Measurements from ENCODE around the gene TEX29.

The TEX29 gene

DNA sequence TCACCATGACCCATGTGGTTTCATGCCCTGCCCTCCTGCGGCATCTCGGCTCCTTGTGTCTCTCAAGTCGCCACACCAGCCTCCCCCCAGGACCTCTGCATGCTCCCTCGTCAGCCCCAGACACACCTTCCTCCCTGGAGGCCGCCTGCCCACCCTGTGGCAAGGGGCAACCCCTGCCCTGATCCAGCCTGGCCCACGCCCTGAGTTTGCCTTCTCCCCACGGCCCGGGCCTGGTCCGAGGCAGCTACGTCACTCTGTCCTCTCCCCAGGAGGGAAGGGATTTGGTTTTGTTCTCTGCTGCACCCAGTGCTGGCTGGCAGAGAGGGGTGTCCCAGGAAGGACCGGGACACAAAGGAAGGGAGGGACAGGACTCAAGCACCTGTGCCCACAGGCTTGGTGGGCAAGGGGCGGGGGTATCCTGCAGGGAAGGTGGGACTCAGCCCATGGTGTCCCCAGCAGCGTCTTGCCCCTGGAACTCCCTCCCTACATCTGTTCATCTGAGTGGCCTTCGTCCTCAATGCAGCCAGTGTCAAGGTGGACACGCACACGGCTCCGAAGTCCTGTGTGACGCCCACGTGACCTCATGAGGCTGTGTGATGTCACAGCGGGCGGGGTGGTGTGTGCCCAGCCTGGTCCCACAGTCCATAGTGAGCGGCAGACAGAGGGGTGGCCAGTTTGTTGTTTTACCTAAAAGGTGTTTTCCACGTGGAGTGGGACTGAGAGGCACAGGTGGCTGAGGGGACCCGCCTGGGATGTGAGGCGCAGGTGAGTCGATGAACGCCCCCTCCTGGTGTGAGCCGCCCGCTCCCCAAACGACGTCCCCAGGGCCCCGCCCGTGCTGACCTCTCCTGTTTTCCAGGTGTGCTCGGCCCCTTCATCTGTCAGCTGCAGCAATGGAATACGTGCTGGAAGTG is at the start of gene TEX29:
TSS of gene TEX29 (plus strand) at position 645 of the 914 bp plus-strand sequence. CDS start at position 894, 249 bp downstream.
- no peak within 1 kb of the TSS for H3K9ac ChIP-seq
- no peak within 1 kb of the TSS for H3K4me3 ChIP-seq
- H3K9me3 ChIP-seq, result no peaks in the 10 kb centered on the region
- H4K20me1 ChIP-seq, result no peaks in the 10 kb centered on the region
- peaks cover 34% of the 10 kb centered on the region for H3K4me1 ChIP-seq
- no peak within 1 kb of the TSS for H3K4me2 ChIP-seq
- H3K27me3 ChIP-seq, result no peaks in the 10 kb centered on the region
- H3K27ac ChIP-seq, result no peak within 1 kb of the TSS
- no peak for TF ChIP-seq Cebpa-rat (IDR thresholded peaks at IDR 0.05)
- peaks cover 18% of the 10 kb centered on the region; the same call in 1 of the 2 replicates for H3K36me3 ChIP-seq

DNA sequence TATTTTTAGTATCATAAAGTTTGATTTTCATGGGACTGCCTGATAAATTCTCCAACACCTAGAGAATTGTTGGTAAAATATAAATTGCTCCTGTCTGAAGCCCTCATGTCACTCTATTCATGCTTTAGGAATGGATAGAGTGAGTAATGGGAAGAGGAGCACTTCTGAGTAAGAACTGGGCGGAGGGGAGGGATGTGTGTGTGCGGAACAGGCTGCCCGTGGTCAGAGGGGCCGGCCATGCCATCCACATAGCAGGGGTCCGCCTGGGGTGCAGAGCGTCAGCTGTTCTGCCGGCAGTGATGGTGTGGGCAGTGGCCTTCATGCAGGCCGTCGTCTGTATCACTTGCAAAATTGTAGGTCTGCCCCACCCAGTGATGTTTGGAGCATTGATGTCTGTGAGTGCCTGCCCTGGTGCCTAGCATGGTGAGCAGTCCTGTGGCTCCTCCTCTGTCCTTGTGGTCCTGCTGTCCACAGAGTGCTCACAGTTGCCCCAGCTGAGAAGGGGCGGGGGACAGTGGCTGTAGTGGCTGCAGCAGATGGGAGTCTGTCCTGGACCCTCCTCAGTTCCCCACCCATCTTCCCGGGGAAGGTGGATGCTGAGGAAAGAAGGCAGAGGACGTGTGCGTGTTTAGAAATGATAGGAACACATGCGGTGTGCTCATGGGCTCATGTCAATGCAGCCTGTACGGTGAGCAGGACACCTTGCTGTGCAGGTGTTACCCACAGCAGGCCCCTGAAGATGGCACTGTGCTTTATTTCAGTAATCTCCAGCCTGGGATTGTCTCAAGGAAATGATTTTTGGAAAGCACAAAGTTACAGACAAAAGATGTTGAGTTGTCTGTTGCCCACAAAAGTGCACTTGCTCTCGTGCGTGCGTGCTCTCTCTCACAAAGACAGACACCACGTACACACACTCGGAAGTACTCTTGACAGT is 49.4 kb upstream of the TEX29 start:
- Histone ChIP-seq H3K36me3 (peaks cover 100% of the 10 kb centered on the region), H4K20me1 (peaks cover 99% of the 10 kb centered on the region), H3K4me2 (no peak overlapping the region), H3K27me3 (no peaks in the 10 kb centered on the region), H3K9ac (no peak overlapping the region), H3K4me1 (no peaks in the 10 kb centered on the region), H3K4me3 (no peak overlapping the region), H3K27ac (no peak overlapping the region), H3K9me3 (no peaks in the 10 kb centered on the region)
- no peak for TF ChIP-seq Cebpa-rat (IDR thresholded peaks at IDR 0.05)

GRCh38 chr13:111272117-111272516 is 48.3 kb upstream of the TEX29 start:
- Histone ChIP-seq H3K36me3 (peaks cover 100% of the 10 kb centered on the region), H3K9ac (no peak overlapping the region), H3K9me3 (no peaks in the 10 kb centered on the region), H3K4me3 (no peak overlapping the region), H3K27me3 (no peaks in the 10 kb centered on the region), H3K27ac (no peak overlapping the region), H3K4me1 (no peaks in the 10 kb centered on the region), H4K20me1 (peaks cover 89% of the 10 kb centered on the region), H3K4me2 (no peak overlapping the region)
- no peak for TF ChIP-seq Cebpa-rat (IDR thresholded peaks at IDR 0.05)

GRCh38 chr13:111275382-111275781 is 45.1 kb upstream of the TEX29 start:
- TF ChIP-seq Cebpa-rat (IDR thresholded peaks at IDR 0.05), result no peak
- H3K4me1 ChIP-seq, result no peaks in the 10 kb centered on the region
- H3K9ac ChIP-seq, result no peak overlapping the region
- H3K9me3 ChIP-seq, result no peaks in the 10 kb centered on the region
- H4K20me1 ChIP-seq, result peaks cover 84% of the 10 kb centered on the region
- no peak overlapping the region for H3K4me2 ChIP-seq
- no peak overlapping the region for H3K27ac ChIP-seq
- no peaks in the 10 kb centered on the region for H3K27me3 ChIP-seq
- no peak overlapping the region for H3K4me3 ChIP-seq
- peaks cover 98% of the 10 kb centered on the region for H3K36me3 ChIP-seq

DNA sequence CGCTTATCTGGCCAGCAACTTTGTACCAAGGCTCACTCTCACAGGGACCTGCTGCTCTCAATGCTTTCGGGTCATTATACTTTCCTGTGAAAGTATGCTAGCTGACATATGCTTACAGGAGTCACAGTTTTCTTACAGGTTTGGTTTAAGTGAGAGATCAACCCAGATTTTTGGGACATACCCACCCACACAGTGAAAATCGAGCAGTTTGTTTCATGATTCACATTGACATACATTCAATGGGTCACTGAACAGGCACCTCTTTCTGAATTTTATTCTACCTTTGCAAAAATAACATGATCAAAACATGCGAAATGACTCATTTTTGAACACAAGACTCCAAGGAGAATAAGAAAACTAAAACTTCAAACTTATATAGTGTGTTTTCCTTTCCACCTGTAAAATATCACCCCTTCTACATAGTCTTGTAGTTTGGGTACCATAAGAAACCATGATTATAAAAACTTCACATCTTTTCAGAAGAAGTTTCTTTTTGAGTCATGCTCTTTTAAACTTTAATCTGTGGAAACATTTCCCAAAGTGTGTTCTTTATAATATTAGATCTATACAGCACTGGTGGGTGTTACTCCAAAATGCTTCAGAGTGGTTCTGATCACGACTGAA is 44.3 kb upstream of the TEX29 start:
- peaks cover 96% of the 10 kb centered on the region for H3K36me3 ChIP-seq
- H3K4me3 ChIP-seq, result no peak overlapping the region
- no peaks in the 10 kb centered on the region for H3K27me3 ChIP-seq
- H3K4me2 ChIP-seq, result no peak overlapping the region
- H4K20me1 ChIP-seq, result peaks cover 81% of the 10 kb centered on the region
- no peak for TF ChIP-seq Cebpa-rat (IDR thresholded peaks at IDR 0.05)
- peaks cover 2% of the 10 kb centered on the region for H3K4me1 ChIP-seq
- H3K9me3 ChIP-seq, result no peaks in the 10 kb centered on the region
- no peak overlapping the region for H3K9ac ChIP-seq
- no peak overlapping the region for H3K27ac ChIP-seq

DNA sequence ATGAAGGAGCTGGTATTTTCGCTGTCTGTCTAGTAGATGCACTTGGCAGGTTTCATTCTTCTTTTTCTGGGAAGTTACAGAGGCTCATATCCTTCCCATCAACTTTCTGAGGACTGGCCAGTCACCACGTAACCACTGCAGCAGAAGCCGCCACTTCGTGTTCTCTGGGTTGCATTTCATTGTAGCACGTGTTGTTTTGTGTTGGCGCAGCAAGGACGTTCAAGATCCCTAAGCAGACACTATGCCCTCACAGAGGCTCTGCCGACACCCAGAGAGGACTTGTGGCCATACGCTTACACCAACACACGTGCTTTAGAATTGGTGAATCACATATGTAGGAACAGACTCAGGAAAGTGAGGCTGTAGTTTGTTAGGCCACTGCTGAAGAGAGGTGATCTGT is 42.2 kb upstream of the TEX29 start:
- H3K9ac ChIP-seq, result no peak overlapping the region
- peaks cover 17% of the 10 kb centered on the region for H3K4me1 ChIP-seq
- no peak overlapping the region for H3K4me3 ChIP-seq
- H3K36me3 ChIP-seq, result peaks cover 96% of the 10 kb centered on the region
- H3K27me3 ChIP-seq, result no peaks in the 10 kb centered on the region
- peaks cover 73% of the 10 kb centered on the region for H4K20me1 ChIP-seq
- no peaks in the 10 kb centered on the region for H3K9me3 ChIP-seq
- H3K4me2 ChIP-seq, result no peak overlapping the region
- TF ChIP-seq Cebpa-rat (IDR thresholded peaks at IDR 0.05), result no peak
- H3K27ac ChIP-seq, result no peak overlapping the region

- Histone ChIP-seq H3K9ac (no peak overlapping the region), H4K20me1 (peaks cover 71% of the 10 kb centered on the region), H3K27me3 (no peaks in the 10 kb centered on the region), H3K36me3 (peaks cover 96% of the 10 kb centered on the region), H3K4me2 (no peak overlapping the region), H3K4me1 (peaks cover 17% of the 10 kb centered on the region), H3K27ac (no peak overlapping the region), H3K9me3 (no peaks in the 10 kb centered on the region), H3K4me3 (no peak overlapping the region)
- no peak for TF ChIP-seq Cebpa-rat (IDR thresholded peaks at IDR 0.05)
Observed at GRCh38 chr13:111278743-111279652, 41.4 kb upstream of the TEX29 start.

DNA sequence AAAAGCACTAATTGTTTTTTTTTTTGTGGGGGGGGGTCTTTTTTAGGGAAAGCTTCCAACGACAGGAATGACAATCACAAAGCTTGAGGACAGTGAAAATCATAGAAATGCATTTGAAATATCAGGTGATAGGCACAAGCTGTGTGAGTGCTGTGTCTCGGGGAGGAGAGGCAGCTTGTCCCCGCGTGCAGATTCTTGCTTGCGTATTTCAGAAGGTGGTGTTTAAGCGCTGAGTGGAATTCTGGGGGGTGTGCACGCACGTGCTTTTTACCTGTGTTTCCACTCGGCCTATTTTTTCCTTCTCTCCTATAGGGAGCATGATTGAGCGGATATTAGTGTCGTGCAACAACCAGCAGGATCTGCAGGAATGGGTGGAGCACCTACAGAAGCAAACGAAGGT is 40.2 kb upstream of the TEX29 start:
- Histone ChIP-seq H3K4me2 (no peak overlapping the region), H3K4me1 (peaks cover 17% of the 10 kb centered on the region), H4K20me1 (peaks cover 71% of the 10 kb centered on the region), H3K4me3 (no peak overlapping the region), H3K9me3 (no peaks in the 10 kb centered on the region), H3K36me3 (peaks cover 96% of the 10 kb centered on the region), H3K27me3 (no peaks in the 10 kb centered on the region), H3K27ac (no peak overlapping the region), H3K9ac (no peak overlapping the region)
- TF ChIP-seq Cebpa-rat (IDR thresholded peaks at IDR 0.05), result no peak

All from BLaER1 (cell line).